ENCODE data around the gene LCA5.
"Not testable (repeated sequence)": the region's sequence is repeated elsewhere in the genome, so short reads cannot be mapped to it uniquely, and the experiment has no call there.

Gene LCA5

GRCh38 chr6:79536954-79537747, at the start of gene LCA5:
TSS of gene LCA5 (minus strand) at chr6:79537430. CDS start at chr6:79518894, 18,536 bp downstream.
- peak; percentile 99 for DNase-seq (ENCODE audit: low read depth)
- no peak for TF ChIP-seq CTCF (conservative IDR thresholded peaks at IDR 0.05; ENCODE audit: low read depth, low read length)
- peak within 1 kb of the TSS; percentile 69 for H3K4me3 ChIP-seq (ENCODE audit: low read depth, low read length)

- H3K4me3 ChIP-seq (ENCODE audit: low read depth, low read length), result no peak overlapping the region
- peak; percentile 77 for TF ChIP-seq CTCF (conservative IDR thresholded peaks at IDR 0.05; ENCODE audit: low read depth, low read length)
- DNase-seq (ENCODE audit: low read depth), result peak; percentile 71
These were observed 49.3 kb upstream of the LCA5 start for GRCh38 chr6:79586548-79586947.

- no peak overlapping the region for H3K4me3 ChIP-seq (ENCODE audit: low read depth, low read length)
- TF ChIP-seq CTCF (conservative IDR thresholded peaks at IDR 0.05; ENCODE audit: low read depth, low read length), result no peak
- no peak for DNase-seq (ENCODE audit: low read depth)
These were observed 47.1 kb upstream of the LCA5 start for GRCh38 chr6:79584332-79584731.

- not testable (repeated sequence) for H3K4me3 ChIP-seq (ENCODE audit: low read depth, low read length); DNase-seq (ENCODE audit: low read depth)
These were observed 40.7 kb upstream of the LCA5 start for GRCh38 chr6:79577926-79578325.

GRCh38 chr6:79574630-79575225, 37.5 kb upstream of the LCA5 start:
- TF ChIP-seq CTCF (conservative IDR thresholded peaks at IDR 0.05; ENCODE audit: low read depth, low read length), result peak; percentile 12
- no peak overlapping the region for H3K4me3 ChIP-seq (ENCODE audit: low read depth, low read length)
- peak; percentile 87 for DNase-seq (ENCODE audit: low read depth)

GRCh38 chr6:79574174-79574573, 36.9 kb upstream of the LCA5 start:
- H3K4me3 ChIP-seq (ENCODE audit: low read depth, low read length), result no peak overlapping the region
- DNase-seq (ENCODE audit: low read depth), result no peak
- no peak for TF ChIP-seq CTCF (conservative IDR thresholded peaks at IDR 0.05; ENCODE audit: low read depth, low read length)

GRCh38 chr6:79571030-79571367, 33.8 kb upstream of the LCA5 start:
- DNase-seq (ENCODE audit: low read depth), result no peak
- no peak for TF ChIP-seq CTCF (conservative IDR thresholded peaks at IDR 0.05; ENCODE audit: low read depth, low read length)
- no peak overlapping the region for H3K4me3 ChIP-seq (ENCODE audit: low read depth, low read length)

Data from choroid plexus epithelial cell (primary cell).